Neural cell (in vitro differentiated cells): ENCODE results near the gene ANKRD44. TPM values are rescaled to one million over a fixed set of nuclear protein-coding genes. Genes with fewer than 3 reads are reported as not detected.

Experiments used
- H2AFZ ChIP-seq: fragments of 200-600, 300-800 bp; sonication (generic), shearing (Covaris generic); 2 replicates; pipeline ENCODE4 v1.6.0; 2014; ENCODE audit warnings: low read depth, mild to moderate bottlenecking, antibody characterized with exemption, low read length, moderate library complexity
- H3F3A ChIP-seq: fragments of 200-600 bp; shearing (Covaris generic); 2 replicates; pipeline ENCODE4 v1.6.1; 2016; ENCODE audit warnings: mild to moderate bottlenecking, moderate library complexity, mixed read lengths, antibody characterized with exemption, low read length; ENCODE audit not compliant: insufficient read depth, poor library complexity, severe bottlenecking
- H3K27ac ChIP-seq: fragments of 200-600, 300-800 bp; sonication (generic), shearing (Covaris generic); 2 replicates; pipeline ENCODE4 v1.5.1; 2014; ENCODE audit warnings: mild to moderate bottlenecking, low read length, moderate library complexity
- H3K27me3 ChIP-seq: fragments of 300-800, 200-600 bp; sonication (generic), shearing (Covaris generic); 2 replicates; pipeline ENCODE4 v1.6.0; 2014; ENCODE audit warnings: mild to moderate bottlenecking, low read depth, low read length, moderate library complexity; ENCODE audit not compliant: insufficient read depth
- H3K36me3 ChIP-seq: fragments of 300-800, 200-600 bp; sonication (generic), shearing (Covaris generic); 2 replicates; pipeline ENCODE4 v1.5.1; 2014; ENCODE audit warnings: mild to moderate bottlenecking, antibody characterized with exemption, low read length, moderate library complexity; ENCODE audit not compliant: insufficient read depth
- H3K4me2 ChIP-seq: fragments of 300-800, 200-600 bp; sonication (generic), shearing (Covaris generic); 2 replicates; pipeline ENCODE4 v1.6.0; 2014; ENCODE audit warnings: mild to moderate bottlenecking, low read length
- H3K4me3 ChIP-seq: fragments of 300-800, 200-600 bp; sonication (generic), shearing (Covaris generic); 2 replicates; pipeline ENCODE4 v1.5.1; 2014; ENCODE audit warnings: mild to moderate bottlenecking, low read length, moderate library complexity
- H3K79me2 ChIP-seq: fragments of 200-600 bp; shearing (Covaris generic); replicated peaks from 2 replicates; pipeline ENCODE4 v1.6.0; 2014; ENCODE audit warnings: mild to moderate bottlenecking, low read length, moderate library complexity; ENCODE audit not compliant: insufficient read depth
- H3K9ac ChIP-seq: fragments of 300-800, 200-600 bp; sonication (generic), shearing (Covaris generic); 2 replicates; pipeline ENCODE4 v1.6.1; 2016; ENCODE audit warnings: mild to moderate bottlenecking, low read length, mixed read lengths
- H3K9me2 ChIP-seq: fragments of 200-600 bp; shearing (Covaris generic); 2 replicates; pipeline ENCODE4 v1.6.1; 2016; ENCODE audit warnings: mild to moderate bottlenecking, low read length, mixed read lengths; ENCODE audit not compliant: insufficient read depth
- H3K9me3 ChIP-seq: fragments of 200-600, 300-800 bp; sonication (generic), shearing (Covaris generic); 2 replicates; pipeline ENCODE4 v1.6.1; 2016; ENCODE audit warnings: mild to moderate bottlenecking, mixed run types, low read length, moderate library complexity, mixed read lengths
- H4K20me1 ChIP-seq: fragments of 200-600 bp; shearing (Covaris generic); 2 replicates; pipeline ENCODE4 v1.6.1; 2016; ENCODE audit warnings: mild to moderate bottlenecking, mixed run types; ENCODE audit not compliant: insufficient read depth
- CTCF ChIP-seq: fragments of 450-650 bp; IDR thresholded peaks from 2 replicates; pipeline ENCODE4 v1.5.1; 2014; ENCODE audit warnings: antibody characterized with exemption, mild to moderate bottlenecking, moderate library complexity; ENCODE audit not compliant: poor library complexity, severe bottlenecking
- EP300 ChIP-seq: fragments of 450-650 bp; conservative IDR thresholded peaks from 2 replicates; pipeline ENCODE4 v1.6.1; 2014; ENCODE audit warnings: antibody characterized with exemption, mild to moderate bottlenecking, moderate library complexity; ENCODE audit not compliant: poor library complexity, severe bottlenecking
- EZH2 ChIP-seq: fragments of 200-600, 300-800 bp; shearing (Covaris generic), sonication (generic); IDR thresholded peaks from 2 replicates; pipeline ENCODE4 v1.6.1; 2014; ENCODE audit warnings: antibody characterized with exemption, low read length, borderline replicate concordance, mild to moderate bottlenecking; ENCODE audit not compliant: insufficient read depth, poor library complexity, severe bottlenecking
- MXI1 ChIP-seq: fragments of 450-650 bp; conservative IDR thresholded peaks from 2 replicates; pipeline ENCODE4 v1.6.1; 2014; ENCODE audit warnings: antibody characterized with exemption, mild to moderate bottlenecking; ENCODE audit not compliant: poor library complexity, severe bottlenecking
- POLR2AphosphoS5 ChIP-seq: IDR thresholded peaks from 2 replicates; pipeline ENCODE4 v1.6.1; 2012
- RAD21 ChIP-seq: fragments of 450-650 bp; conservative IDR thresholded peaks from 2 replicates; pipeline ENCODE4 v1.6.1; 2014; ENCODE audit warnings: antibody characterized with exemption, mild to moderate bottlenecking, moderate library complexity
- SMC3 ChIP-seq: fragments of 450-650 bp; conservative IDR thresholded peaks from 2 replicates; pipeline ENCODE4 v1.6.1; 2014; ENCODE audit warnings: antibody characterized with exemption, mild to moderate bottlenecking, moderate library complexity; ENCODE audit not compliant: poor library complexity
- TAF1 ChIP-seq: IDR thresholded peaks from 2 replicates; pipeline ENCODE4 v1.6.1; 2012; ENCODE audit warnings: low read depth
- polyA plus RNA-seq: library from polyadenylated mRNA; depleted of rRNA; stranded (reverse); fragments of >200 nt; gene quantifications from 2 replicates; pipeline ENCODE4 v1.2.3, GENCODE V29; 2014
- TF ChIP-seq, protein P1 (sequence below): IDR thresholded peaks from 2 replicates; pipeline ENCODE4 v1.6.1; 2012; ENCODE audit warnings: borderline replicate concordance

ANKRD44 gene
- polyA plus RNA-seq, 1 donor from 2014 or later = 94.3 TPM

GRCh38 chr2:197079832-197080555 is 230.6 kb downstream of the ANKRD44 start:
- no peaks in the 10 kb centered on the region for H3K79me2 ChIP-seq
- H3K9me3 ChIP-seq = no peaks in the 10 kb centered on the region
- H2AFZ ChIP-seq = no peak overlapping the region
- no peaks in the 10 kb centered on the region for H3K27me3 ChIP-seq
- no peaks in the 10 kb centered on the region for H3K9me2 ChIP-seq
- peaks cover 21% of the 10 kb centered on the region for H3K36me3 ChIP-seq
- no peaks in the 10 kb centered on the region for H3F3A ChIP-seq
- H4K20me1 ChIP-seq = no peaks in the 10 kb centered on the region
- H3K4me2 ChIP-seq = no peak overlapping the region
- H3K9ac ChIP-seq = no peak overlapping the region
- TF ChIP-seq CTCF = no peak
- TF ChIP-seq, protein P1, sequence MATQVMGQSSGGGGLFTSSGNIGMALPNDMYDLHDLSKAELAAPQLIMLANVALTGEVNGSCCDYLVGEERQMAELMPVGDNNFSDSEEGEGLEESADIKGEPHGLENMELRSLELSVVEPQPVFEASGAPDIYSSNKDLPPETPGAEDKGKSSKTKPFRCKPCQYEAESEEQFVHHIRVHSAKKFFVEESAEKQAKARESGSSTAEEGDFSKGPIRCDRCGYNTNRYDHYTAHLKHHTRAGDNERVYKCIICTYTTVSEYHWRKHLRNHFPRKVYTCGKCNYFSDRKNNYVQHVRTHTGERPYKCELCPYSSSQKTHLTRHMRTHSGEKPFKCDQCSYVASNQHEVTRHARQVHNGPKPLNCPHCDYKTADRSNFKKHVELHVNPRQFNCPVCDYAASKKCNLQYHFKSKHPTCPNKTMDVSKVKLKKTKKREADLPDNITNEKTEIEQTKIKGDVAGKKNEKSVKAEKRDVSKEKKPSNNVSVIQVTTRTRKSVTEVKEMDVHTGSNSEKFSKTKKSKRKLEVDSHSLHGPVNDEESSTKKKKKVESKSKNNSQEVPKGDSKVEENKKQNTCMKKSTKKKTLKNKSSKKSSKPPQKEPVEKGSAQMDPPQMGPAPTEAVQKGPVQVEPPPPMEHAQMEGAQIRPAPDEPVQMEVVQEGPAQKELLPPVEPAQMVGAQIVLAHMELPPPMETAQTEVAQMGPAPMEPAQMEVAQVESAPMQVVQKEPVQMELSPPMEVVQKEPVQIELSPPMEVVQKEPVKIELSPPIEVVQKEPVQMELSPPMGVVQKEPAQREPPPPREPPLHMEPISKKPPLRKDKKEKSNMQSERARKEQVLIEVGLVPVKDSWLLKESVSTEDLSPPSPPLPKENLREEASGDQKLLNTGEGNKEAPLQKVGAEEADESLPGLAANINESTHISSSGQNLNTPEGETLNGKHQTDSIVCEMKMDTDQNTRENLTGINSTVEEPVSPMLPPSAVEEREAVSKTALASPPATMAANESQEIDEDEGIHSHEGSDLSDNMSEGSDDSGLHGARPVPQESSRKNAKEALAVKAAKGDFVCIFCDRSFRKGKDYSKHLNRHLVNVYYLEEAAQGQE = no peak
- TF ChIP-seq TAF1 = no peak
- no peak for TF ChIP-seq MXI1
- no peak overlapping the region for H3K4me3 ChIP-seq
- no peak overlapping the region for H3K27ac ChIP-seq

DNA sequence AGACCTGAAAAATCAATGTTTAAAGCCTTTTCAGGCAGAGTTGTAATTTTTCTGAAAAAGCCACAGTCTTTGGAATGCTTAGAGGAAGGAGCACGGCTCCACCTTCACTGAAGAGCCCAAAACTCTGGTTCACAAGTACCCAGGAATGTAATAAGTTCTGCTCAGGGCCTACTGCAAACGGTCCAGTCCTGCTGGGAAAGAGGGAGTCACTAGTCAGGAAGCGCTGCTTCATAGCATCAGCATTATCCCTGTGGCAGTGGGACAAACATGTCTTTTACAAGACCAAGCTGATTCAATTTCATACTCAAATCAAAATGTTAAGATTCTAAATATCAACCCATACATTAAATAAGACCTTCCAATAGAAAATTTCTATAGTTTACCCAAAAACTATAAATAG is 231.2 kb downstream of the ANKRD44 start:
- no peaks in the 10 kb centered on the region for H4K20me1 ChIP-seq
- H3K4me2 ChIP-seq = no peak overlapping the region
- TF ChIP-seq MXI1 = no peak
- TF ChIP-seq EP300 = no peak
- no peak for TF ChIP-seq RAD21
- no peak for TF ChIP-seq TAF1
- no peak for TF ChIP-seq POLR2AphosphoS5
- no peak for TF ChIP-seq CTCF
- no peak for TF ChIP-seq SMC3
- no peak for TF ChIP-seq EZH2
- TF ChIP-seq, protein P1 = no peak
- no peak overlapping the region for H3K27ac ChIP-seq
- no peak overlapping the region for H2AFZ ChIP-seq
- no peaks in the 10 kb centered on the region for H3K79me2 ChIP-seq
- no peaks in the 10 kb centered on the region for H3K9me2 ChIP-seq
- H3F3A ChIP-seq = no peaks in the 10 kb centered on the region
- no peaks in the 10 kb centered on the region for H3K27me3 ChIP-seq
- no peaks in the 10 kb centered on the region for H3K9me3 ChIP-seq
- H3K4me3 ChIP-seq = no peak overlapping the region
- no peak overlapping the region for H3K9ac ChIP-seq
- H3K36me3 ChIP-seq = peaks cover 21% of the 10 kb centered on the region
